Uterus (tissue), 4 donors: ENCODE data around the gene CTRL. TPM values are rescaled to one million over a fixed set of nuclear protein-coding genes. Genes with fewer than 3 reads are reported as not detected.
"Not testable (repeated sequence)": the region's sequence is repeated elsewhere in the genome, so short reads cannot be mapped to it uniquely, and the experiment has no call there.

ENCODE experiments used
- DNase-seq, 2 donors: peaks; one replicate each; pipeline ENCODE4 v3.0.0-alpha.2; 2019 to 2020
- H3K27ac ChIP-seq, 2 donors: fragments of 200-600 bp; sonication (generic); 1 replicate in 1 of 2; 2 replicates in 1 of 2; pipeline ENCODE4 v1.5.1; 2016 to 2018
- H3K27me3 ChIP-seq, 2 donors: fragments of 200-600 bp; sonication (generic); one replicate each; pipeline ENCODE4 v1.5.1; 2018 to 2019; ENCODE audit warnings: control low read depth in 1 of 2
- H3K36me3 ChIP-seq, 2 donors: fragments of 200-600 bp; sonication (generic); one replicate each; pipeline ENCODE4 v1.5.1; 2019; ENCODE audit warnings: control low read depth in 1 of 2
- H3K4me1 ChIP-seq, 2 donors: fragments of 200-600 bp; sonication (generic); one replicate each; pipeline ENCODE4 v1.5.1; 2018 to 2019; ENCODE audit warnings: control low read depth in 1 of 2
- H3K4me3 ChIP-seq, 2 donors: fragments of 200-600 bp; sonication (generic); 1 replicate in 1 of 2; 2 replicates in 1 of 2; pipeline ENCODE4 v1.5.1; 2018 to 2019; ENCODE audit warnings: mild to moderate bottlenecking in 1 of 2
- H3K9me3 ChIP-seq, 2 donors: fragments of 200-600 bp; sonication (generic); one replicate each; pipeline ENCODE4 v1.5.1; 2019; ENCODE audit warnings: control low read depth in 1 of 2
- CTCF ChIP-seq, 4 experiments: fragments of 200-600 bp in 2 of 4; fragments of 450-650 bp in 2 of 4; sonication (generic) in 2 of 4; IDR thresholded peaks; one replicate each; pipeline ENCODE4 v1.5.1; 2016 to 2019; ENCODE audit warnings: antibody characterized with exemption in 4 of 4, mild to moderate bottlenecking in 2 of 4, moderate library complexity in 1 of 4
- POLR2A ChIP-seq, 2 donors: fragments of 450-650 bp; IDR thresholded peaks; one replicate each; pipeline ENCODE4 v1.6.1; 2016; ENCODE audit warnings: antibody characterized with exemption in 2 of 2, mild to moderate bottlenecking in 1 of 2, moderate library complexity in 1 of 2
- intact Hi-C: fragments of 100-400 bp; cut with DNase I; formaldehyde crosslinking; loops from one replicate; pipeline ENCODE4 v1.15.1; 2023; ENCODE audit warnings: low total_unique reads
- total RNA-seq, 4 donors: library from RNA; depleted of rRNA in 3 of 4; stranded (reverse); fragments of >200 nt in 3 of 4; gene quantifications; one replicate each; pipeline versions ENCODE4 v1.1.0 to v1.2.4, GENCODE V29; 2014 to 2023
- donor health status: DM: yes; HTN: yes; CAD: no.

CTRL gene
- total RNA-seq, 4 donors from 2014 or later: 1.0 TPM; not detected in 3

- no peak overlapping the region for H3K4me3 ChIP-seq
- TF ChIP-seq POLR2A (IDR thresholded peaks at IDR 0.05): no peak
- TF ChIP-seq CTCF (IDR thresholded peaks at IDR 0.05): no peak
Measured at GRCh38 chr16:67941469-67942199, 10.0 kb upstream of the CTRL start.

GRCh38 chr16:67940446-67941089, 8.9 kb upstream of the CTRL start:
- intact Hi-C loops: no loop called here
- no peak overlapping the region for H3K27ac ChIP-seq

More at GRCh38 chr16:67941469-67942199, 10.0 kb upstream of the CTRL start:
- H3K4me1 ChIP-seq: no peaks in the 10 kb centered on the region
- no peak for DNase-seq
- H3K27ac ChIP-seq: peak overlapping the region in 1 of 2 donors; percentile 23
- no peaks in the 10 kb centered on the region for H3K27me3 ChIP-seq
- no peaks in the 10 kb centered on the region for H3K9me3 ChIP-seq
- intact Hi-C loops: no loop called here
- no peaks in the 10 kb centered on the region for H3K36me3 ChIP-seq

GRCh38 chr16:67939507-67940445, 8.1 kb upstream of the CTRL start:
- intact Hi-C loops: no loop called here
- DNase-seq: no peak
- Histone ChIP-seq H3K27ac (no peak overlapping the region), H3K27me3 (no peaks in the 10 kb centered on the region), H3K4me1 (peaks cover 0 to 3% of the 10 kb centered on the region in 2 donors), H3K4me3 (no peak overlapping the region), H3K9me3 (no peaks in the 10 kb centered on the region), H3K36me3 (no peaks in the 10 kb centered on the region)
- TF ChIP-seq CTCF (IDR thresholded peaks at IDR 0.05): no peak
- TF ChIP-seq POLR2A (IDR thresholded peaks at IDR 0.05): no peak

More at GRCh38 chr16:67940446-67941089, 8.9 kb upstream of the CTRL start:
- no peaks in the 10 kb centered on the region for H3K36me3 ChIP-seq
- H3K4me1 ChIP-seq: no peaks in the 10 kb centered on the region
- TF ChIP-seq CTCF (IDR thresholded peaks at IDR 0.05): no peak
- no peak for TF ChIP-seq POLR2A (IDR thresholded peaks at IDR 0.05)
- H3K27me3 ChIP-seq: no peaks in the 10 kb centered on the region
- no peak overlapping the region for H3K4me3 ChIP-seq
- DNase-seq: no peak
- H3K9me3 ChIP-seq: no peaks in the 10 kb centered on the region

- H3K9me3 ChIP-seq, DNase-seq, H3K27me3 ChIP-seq, H3K4me3 ChIP-seq, intact Hi-C loops, H3K4me1 ChIP-seq, H3K27ac ChIP-seq, H3K36me3 ChIP-seq: not testable (repeated sequence)
Measured at GRCh38 chr16:67937713-67938112, 6.1 kb upstream of the CTRL start.

- Histone ChIP-seq H3K9me3 (no peaks in the 10 kb centered on the region), H3K36me3 (no peaks in the 10 kb centered on the region), H3K4me1 (peaks cover 0 to 3% of the 10 kb centered on the region in 2 donors), H3K27ac (peak overlapping the region; percentile 85 to 91), H3K27me3 (no peaks in the 10 kb centered on the region), H3K4me3 (peak overlapping the region; percentile 72 to 79)
- intact Hi-C loops: no loop called here
- no peak for DNase-seq
- TF ChIP-seq CTCF (IDR thresholded peaks at IDR 0.05): no peak
- TF ChIP-seq POLR2A (IDR thresholded peaks at IDR 0.05): no peak
Measured at GRCh38 chr16:67936880-67937605, 5.4 kb upstream of the CTRL start.
